Measurements from ENCODE around the gene CHGA.

Gene CHGA

GRCh38 chr14:92959761-92960680 is 37.1 kb downstream of the CHGA start:
- no peak for DNase-seq (ENCODE audit: low read depth in 2 of 2, low spot score in 1 of 2)

- DNase-seq (ENCODE audit: low read depth in 2 of 2, low spot score in 1 of 2) = no peak
Measured at GRCh38 chr14:92960706-92961566, 38.0 kb downstream of the CHGA start.

GRCh38 chr14:92961567-92961855 is 38.6 kb downstream of the CHGA start:
- no peak for DNase-seq (ENCODE audit: low read depth in 2 of 2, low spot score in 1 of 2)

- DNase-seq (ENCODE audit: low read depth in 2 of 2, low spot score in 1 of 2) = no peak
Measured at GRCh38 chr14:92962031-92962830, 39.3 kb downstream of the CHGA start.

GRCh38 chr14:92962831-92963095 is 39.8 kb downstream of the CHGA start:
- DNase-seq (ENCODE audit: low read depth in 2 of 2, low spot score in 1 of 2) = no peak

GRCh38 chr14:92963301-92964123 is 40.6 kb downstream of the CHGA start:
- DNase-seq (ENCODE audit: low read depth in 2 of 2, low spot score in 1 of 2) = no peak

- no peak for DNase-seq (ENCODE audit: low read depth in 2 of 2, low spot score in 1 of 2)
Measured at GRCh38 chr14:92964124-92965109, 41.5 kb downstream of the CHGA start.

GRCh38 chr14:92965281-92965680 is 42.3 kb downstream of the CHGA start:
- DNase-seq (ENCODE audit: low read depth in 2 of 2, low spot score in 1 of 2) = no peak

- no peak for DNase-seq (ENCODE audit: low read depth in 2 of 2, low spot score in 1 of 2)
Measured at GRCh38 chr14:92967346-92967926, 44.5 kb downstream of the CHGA start.

- DNase-seq (ENCODE audit: low read depth in 2 of 2, low spot score in 1 of 2) = no peak
Measured at GRCh38 chr14:92968291-92969020, 45.5 kb downstream of the CHGA start.

- DNase-seq (ENCODE audit: low read depth in 2 of 2, low spot score in 1 of 2) = no peak
Measured at GRCh38 chr14:92969430-92969829, 46.5 kb downstream of the CHGA start.

- no peak for DNase-seq (ENCODE audit: low read depth in 2 of 2, low spot score in 1 of 2)
Measured at GRCh38 chr14:92969871-92970270, 46.9 kb downstream of the CHGA start.

GRCh38 chr14:92970271-92970670 is 47.3 kb downstream of the CHGA start:
- DNase-seq (ENCODE audit: low read depth in 2 of 2, low spot score in 1 of 2) = no peak

GRCh38 chr14:92971601-92972180 is 48.7 kb downstream of the CHGA start:
- no peak for DNase-seq (ENCODE audit: low read depth in 2 of 2, low spot score in 1 of 2)

- no peak for DNase-seq (ENCODE audit: low read depth in 2 of 2, low spot score in 1 of 2)
Measured at GRCh38 chr14:92973261-92973797, 50.4 kb downstream of the CHGA start.

- DNase-seq (ENCODE audit: low read depth in 2 of 2, low spot score in 1 of 2) = no peak
Measured at GRCh38 chr14:92973798-92974372, 50.9 kb downstream of the CHGA start.

GRCh38 chr14:92974541-92975345 is 51.8 kb downstream of the CHGA start:
- DNase-seq (ENCODE audit: low read depth in 2 of 2, low spot score in 1 of 2) = no peak

Data from stimulated activated CD8-positive, alpha-beta memory T cell treated with anti-CD3 and anti-CD28 coated beads, Interleukin-4, amount 100 ng/mL, for 4 hours (primary cell).